HUES6 (cell line): ENCODE results near the gene DNAH11.

ENCODE experiments used
- H3K27ac ChIP-seq: 2 replicates; pipeline ENCODE4 v1.7.0; 2013; ENCODE audit warnings: low read depth, mild to moderate bottlenecking, low read length, inconsistent platforms
- H3K27me3 ChIP-seq: 2 replicates; pipeline ENCODE4 v1.6.1; 2013; ENCODE audit warnings: low read length; ENCODE audit not compliant: control insufficient read depth, insufficient read depth
- H3K36me3 ChIP-seq: 2 replicates; pipeline ENCODE4 v1.6.1; 2013; ENCODE audit warnings: low read length; ENCODE audit not compliant: control insufficient read depth, insufficient read depth
- H3K4me1 ChIP-seq: 2 replicates; pipeline ENCODE4 v1.6.1; 2013; ENCODE audit warnings: low read length; ENCODE audit not compliant: control insufficient read depth, insufficient read depth
- H3K4me3 ChIP-seq: 2 replicates; pipeline ENCODE4 v1.5.1; 2013; ENCODE audit warnings: low read depth, low read length
- H3K9ac ChIP-seq: one replicate; pipeline ENCODE4 v1.6.1; 2013; ENCODE audit warnings: mild to moderate bottlenecking, low read length
- H3K9me3 ChIP-seq: 2 replicates; pipeline ENCODE4 v1.6.1; 2013; ENCODE audit warnings: low read depth, low read length; ENCODE audit not compliant: control insufficient read depth, insufficient read depth

The DNAH11 gene

DNA sequence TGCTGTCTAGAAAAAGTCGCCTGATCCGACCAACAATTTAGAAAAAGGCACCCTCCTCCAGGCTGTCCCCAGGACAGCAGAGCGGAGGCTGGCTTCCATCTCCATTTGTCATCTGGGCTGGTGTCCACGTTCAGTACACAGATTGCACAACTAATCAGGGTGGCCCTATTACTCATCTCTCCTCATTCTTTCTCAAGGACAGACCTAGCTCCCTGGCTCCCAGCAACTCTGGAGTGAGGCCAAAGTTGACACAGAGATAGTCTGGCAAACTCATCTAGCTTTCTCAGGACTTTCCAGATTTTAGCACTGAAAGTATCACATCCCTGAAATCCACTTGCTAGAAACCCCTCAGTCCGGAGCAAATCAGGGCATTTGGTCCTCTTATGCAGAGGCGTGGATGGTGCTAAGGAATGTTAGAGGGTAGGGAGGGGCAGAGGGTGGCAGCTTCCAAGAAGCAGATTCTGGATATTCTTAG, 75.1 kb downstream of the DNAH11 start:
- H3K27ac ChIP-seq = no peak overlapping the region

GRCh38 chr7:21618706-21619105, 75.9 kb downstream of the DNAH11 start:
- Histone ChIP-seq H3K27me3 (no peaks in the 10 kb centered on the region), H3K27ac (no peak overlapping the region), H3K36me3 (no peaks in the 10 kb centered on the region), H3K4me1 (peaks cover 11% of the 10 kb centered on the region; the same call in 1 of the 2 replicates), H3K9ac (no peak overlapping the region), H3K4me3 (no peak overlapping the region), H3K9me3 (no peaks in the 10 kb centered on the region)

More for the DNA sequence above, 75.1 kb downstream of the DNAH11 start:
- no peak overlapping the region for H3K4me3 ChIP-seq
- peaks cover 11% of the 10 kb centered on the region; the same call in 1 of the 2 replicates for H3K4me1 ChIP-seq
- H3K36me3 ChIP-seq = no peaks in the 10 kb centered on the region
- H3K9me3 ChIP-seq = no peaks in the 10 kb centered on the region
- H3K9ac ChIP-seq = no peak overlapping the region
- no peaks in the 10 kb centered on the region for H3K27me3 ChIP-seq

- no peak overlapping the region for H3K4me3 ChIP-seq
- H3K4me1 ChIP-seq = peaks cover 11% of the 10 kb centered on the region; the same call in 1 of the 2 replicates
- no peak overlapping the region for H3K9ac ChIP-seq
- H3K36me3 ChIP-seq = no peaks in the 10 kb centered on the region
- H3K27me3 ChIP-seq = no peaks in the 10 kb centered on the region
- H3K9me3 ChIP-seq = no peaks in the 10 kb centered on the region
- H3K27ac ChIP-seq = no peak overlapping the region
These were observed 77.2 kb downstream of the DNAH11 start for GRCh38 chr7:21620054-21620453.

- H3K4me3 ChIP-seq = no peak overlapping the region
- no peak overlapping the region for H3K27ac ChIP-seq
- no peaks in the 10 kb centered on the region for H3K4me1 ChIP-seq
- H3K27me3 ChIP-seq = no peaks in the 10 kb centered on the region
- no peaks in the 10 kb centered on the region for H3K36me3 ChIP-seq
- no peak overlapping the region for H3K9ac ChIP-seq
- H3K9me3 ChIP-seq = no peaks in the 10 kb centered on the region
These were observed 81.5 kb downstream of the DNAH11 start for GRCh38 chr7:21624320-21624719.

GRCh38 chr7:21636694-21637093, 93.9 kb downstream of the DNAH11 start:
- Histone ChIP-seq H3K27me3 (no peaks in the 10 kb centered on the region), H3K4me3 (no peak overlapping the region), H3K36me3 (no peaks in the 10 kb centered on the region), H3K9me3 (peaks cover 3% of the 10 kb centered on the region; the same call in 1 of the 2 replicates), H3K9ac (no peak overlapping the region), H3K4me1 (peaks cover 3% of the 10 kb centered on the region; the same call in 1 of the 2 replicates), H3K27ac (no peak overlapping the region)

DNA sequence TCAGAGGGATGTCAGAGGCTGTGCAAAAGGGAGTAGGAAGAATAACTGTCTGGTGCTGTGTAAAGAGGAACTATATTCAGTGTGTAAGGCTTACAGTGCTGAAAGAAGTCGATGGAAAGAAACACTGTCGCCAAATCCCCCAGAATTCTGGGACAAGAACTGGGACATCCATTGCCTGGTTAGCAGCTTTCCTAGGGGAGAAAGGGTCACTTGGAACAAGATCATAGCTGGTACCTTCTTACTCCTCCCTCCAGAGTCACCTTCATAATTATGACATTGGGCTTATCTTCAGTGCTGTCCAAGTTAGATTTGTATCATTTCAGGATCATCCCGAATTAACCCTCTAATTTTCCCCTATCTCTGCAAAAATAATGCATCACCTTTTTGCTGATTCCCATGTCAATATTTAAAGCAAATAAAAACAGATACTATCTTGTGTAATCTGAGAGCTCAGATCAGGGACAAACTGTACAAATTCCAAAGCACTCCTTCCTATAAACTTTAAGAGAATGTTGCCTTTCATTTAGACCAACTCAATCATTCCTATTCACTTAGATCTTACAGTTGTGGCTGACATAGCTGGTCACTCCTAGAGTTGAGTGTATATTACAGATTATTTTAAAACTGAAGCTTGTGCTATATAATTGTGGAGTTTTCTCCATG, 96.5 kb downstream of the DNAH11 start:
- Histone ChIP-seq H3K4me3 (no peak overlapping the region), H3K9ac (no peak overlapping the region), H3K27me3 (no peaks in the 10 kb centered on the region), H3K9me3 (no peaks in the 10 kb centered on the region), H3K36me3 (no peaks in the 10 kb centered on the region), H3K4me1 (peaks cover 7% of the 10 kb centered on the region), H3K27ac (no peak overlapping the region)

DNA sequence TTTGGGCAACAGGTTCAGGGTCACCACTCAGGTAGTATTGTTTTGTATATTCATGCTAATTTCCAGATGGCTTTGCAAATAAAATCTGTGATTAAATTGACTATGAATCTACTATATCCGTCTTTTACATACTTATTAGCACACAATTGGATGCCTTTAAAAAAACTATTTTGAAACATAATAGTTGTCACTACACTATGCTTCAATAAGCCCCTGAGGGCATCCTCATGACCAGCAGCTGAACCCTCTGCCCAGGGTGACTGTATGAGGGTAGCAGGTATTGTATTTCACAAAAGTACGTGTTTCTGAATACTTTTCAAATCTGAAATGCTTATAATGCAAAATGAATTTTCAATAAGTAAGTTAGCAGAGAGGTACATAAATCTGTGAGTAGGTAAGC, 97.3 kb downstream of the DNAH11 start:
- no peak overlapping the region for H3K9ac ChIP-seq
- H3K27ac ChIP-seq = no peak overlapping the region

GRCh38 chr7:21641546-21641945, 98.7 kb downstream of the DNAH11 start:
- Histone ChIP-seq H3K36me3 (no peaks in the 10 kb centered on the region), H3K4me1 (peaks cover 7% of the 10 kb centered on the region), H3K9ac (no peak overlapping the region), H3K27ac (no peak overlapping the region; the same call in 1 of the 2 replicates), H3K9me3 (no peaks in the 10 kb centered on the region), H3K4me3 (no peak overlapping the region), H3K27me3 (no peaks in the 10 kb centered on the region)

More for the DNA sequence above, 97.3 kb downstream of the DNAH11 start:
- H3K9me3 ChIP-seq = no peaks in the 10 kb centered on the region
- peaks cover 7% of the 10 kb centered on the region for H3K4me1 ChIP-seq
- H3K4me3 ChIP-seq = no peak overlapping the region
- H3K27me3 ChIP-seq = no peaks in the 10 kb centered on the region
- H3K36me3 ChIP-seq = no peaks in the 10 kb centered on the region

GRCh38 chr7:21642422-21642821, 99.6 kb downstream of the DNAH11 start:
- Histone ChIP-seq H3K9me3 (no peaks in the 10 kb centered on the region), H3K36me3 (no peaks in the 10 kb centered on the region), H3K27me3 (no peaks in the 10 kb centered on the region), H3K4me1 (peaks cover 7% of the 10 kb centered on the region), H3K4me3 (no peak overlapping the region), H3K9ac (peak overlapping the region; percentile 7), H3K27ac (no peak overlapping the region; the same call in 1 of the 2 replicates)

DNA sequence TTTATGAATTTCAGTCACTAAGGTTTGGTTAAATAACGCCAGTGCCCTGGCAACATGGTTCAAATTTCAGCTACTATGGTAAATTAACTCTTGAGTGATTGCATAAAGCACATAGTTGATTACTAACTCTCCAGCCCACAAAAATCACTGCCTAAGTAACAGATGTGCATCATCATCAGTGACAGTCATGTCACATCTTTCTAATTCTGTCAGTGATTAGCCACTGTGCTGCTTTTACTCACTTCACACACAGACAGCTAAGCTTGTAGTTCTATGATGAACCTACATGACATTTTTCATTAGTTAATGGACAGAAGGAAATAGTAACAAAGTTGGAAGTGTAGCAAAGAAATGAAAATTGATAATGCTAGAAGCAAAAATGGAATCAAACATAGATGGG, 108.9 kb downstream of the DNAH11 start:
- Histone ChIP-seq H3K4me1 (no peaks in the 10 kb centered on the region), H3K27me3 (no peaks in the 10 kb centered on the region), H3K36me3 (no peaks in the 10 kb centered on the region), H3K4me3 (no peak overlapping the region), H3K27ac (no peak overlapping the region), H3K9ac (no peak overlapping the region), H3K9me3 (peaks cover 3% of the 10 kb centered on the region; the same call in 1 of the 2 replicates)

- H3K4me3 ChIP-seq = no peak overlapping the region
- no peak overlapping the region for H3K27ac ChIP-seq
- no peak overlapping the region for H3K9ac ChIP-seq
- no peaks in the 10 kb centered on the region; the same call in 1 of the 2 replicates for H3K9me3 ChIP-seq
- no peaks in the 10 kb centered on the region for H3K27me3 ChIP-seq
- H3K4me1 ChIP-seq = no peaks in the 10 kb centered on the region
- H3K36me3 ChIP-seq = no peaks in the 10 kb centered on the region
These were observed 110.8 kb downstream of the DNAH11 start for GRCh38 chr7:21653623-21654022.
